ENCODE results near the gene DNAJC5.

- TF ChIP-seq CTCF (IDR thresholded peaks at IDR 0.05) = no peak
- TF ChIP-seq POLR2A (IDR thresholded peaks at IDR 0.05) = no peak
- no peak for TF ChIP-seq EP300 (IDR thresholded peaks at IDR 0.05)
Measured at GRCh38 chr20:63939061-63939935, 44.4 kb downstream of the DNAJC5 start.

Data from ovary (tissue), 3 donors.